HL-60/S4 (cell line): Measurements from ENCODE around the gene DCLK1.

Experiments
- in situ Hi-C: fragments of 300-500 bp; cut with MboI; formaldehyde crosslinking; loops from 2 replicates; pipeline ENCODE4 v1.14.3; 2022; ENCODE audit warnings: low sequenced_read_pairs

Gene DCLK1

DNA sequence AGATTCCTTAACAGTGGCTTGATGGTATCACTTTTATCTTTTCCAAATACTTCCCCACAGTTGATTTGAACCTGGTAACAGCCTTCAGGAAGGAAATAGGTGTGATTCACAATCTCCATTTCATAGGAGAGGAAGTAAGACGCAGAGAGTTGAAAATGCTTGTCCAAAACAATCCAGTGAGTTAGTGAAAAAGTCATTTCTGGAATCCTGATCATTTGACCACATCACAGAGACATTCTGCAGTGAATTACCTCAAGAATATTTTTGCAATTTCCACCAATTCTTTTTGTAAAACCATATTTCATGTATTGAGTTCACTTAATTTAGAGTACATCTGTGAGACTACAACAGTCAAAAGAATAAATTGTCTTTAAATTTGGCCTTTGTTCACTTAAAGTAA, 292.8 kb downstream of the DCLK1 start:
- in situ Hi-C loops: no loop called here

DNA sequence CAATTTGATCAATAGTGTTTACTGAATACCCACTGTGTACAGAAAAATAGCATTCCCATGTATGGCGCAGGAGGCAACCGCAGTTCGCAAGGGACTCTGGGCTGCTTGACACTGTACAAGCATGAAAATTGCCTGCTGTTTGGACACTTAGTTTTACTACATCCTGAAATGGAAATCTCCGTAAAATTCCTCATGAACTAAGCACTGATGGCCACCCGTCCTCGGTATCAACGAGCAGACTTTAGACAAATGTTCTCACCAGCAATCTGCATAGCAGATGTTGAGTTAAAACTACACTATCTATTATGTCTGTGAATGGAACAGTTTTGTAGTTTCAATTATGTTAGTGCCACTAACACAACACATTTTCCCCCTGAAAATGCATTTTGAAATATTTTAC, 294.7 kb downstream of the DCLK1 start:
- in situ Hi-C loops: no loop called here

DNA sequence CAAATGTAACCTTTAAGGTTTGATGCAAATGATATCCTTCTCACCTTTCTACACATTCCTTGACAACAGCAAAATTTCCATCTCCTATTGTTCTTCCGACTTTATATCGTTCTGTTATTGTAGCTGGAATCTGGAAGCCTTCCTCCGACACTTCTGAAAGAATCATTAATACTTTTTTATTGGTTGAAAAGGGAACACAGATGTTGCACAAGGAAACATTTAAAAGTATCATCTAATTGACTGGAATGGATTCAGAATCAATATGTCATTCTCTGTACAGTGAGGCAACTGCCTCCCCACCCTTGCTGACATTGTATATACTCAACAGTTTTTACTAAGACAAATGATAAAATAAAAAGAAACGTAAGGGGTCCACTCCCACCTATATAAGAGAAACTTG, 295.2 kb downstream of the DCLK1 start:
- in situ Hi-C loops: no loop called here

DNA sequence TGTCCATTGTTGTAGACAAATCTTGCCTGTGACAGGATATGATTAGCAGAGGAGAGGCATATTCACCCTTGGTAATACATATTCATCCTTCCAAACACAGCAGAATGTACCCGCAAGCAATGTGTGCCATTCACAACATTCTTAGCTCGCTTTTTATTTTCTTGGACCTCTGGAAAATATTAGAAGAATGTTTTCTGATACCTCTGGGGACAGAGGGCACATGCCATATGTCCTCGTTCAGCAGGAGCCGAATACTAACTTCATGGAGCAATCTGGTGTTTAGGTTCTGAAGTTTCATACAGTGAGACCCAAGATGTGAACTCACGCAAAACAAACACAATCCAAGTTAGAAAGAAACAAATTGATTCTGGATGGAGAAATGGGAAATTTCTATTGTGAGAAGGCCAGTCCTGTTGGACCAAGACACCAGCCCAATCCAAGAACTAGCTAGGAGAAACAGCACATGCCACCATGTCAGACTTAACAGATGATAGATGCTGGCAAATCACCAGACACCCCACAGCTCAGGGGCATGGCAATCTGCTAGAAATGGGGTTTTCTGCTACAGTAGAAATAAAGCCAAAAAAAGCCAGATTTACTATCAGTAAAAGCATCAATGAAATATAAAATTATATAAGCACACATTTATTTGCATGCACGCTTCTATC, 297.4 kb downstream of the DCLK1 start:
- in situ Hi-C loops: no loop called here

DNA sequence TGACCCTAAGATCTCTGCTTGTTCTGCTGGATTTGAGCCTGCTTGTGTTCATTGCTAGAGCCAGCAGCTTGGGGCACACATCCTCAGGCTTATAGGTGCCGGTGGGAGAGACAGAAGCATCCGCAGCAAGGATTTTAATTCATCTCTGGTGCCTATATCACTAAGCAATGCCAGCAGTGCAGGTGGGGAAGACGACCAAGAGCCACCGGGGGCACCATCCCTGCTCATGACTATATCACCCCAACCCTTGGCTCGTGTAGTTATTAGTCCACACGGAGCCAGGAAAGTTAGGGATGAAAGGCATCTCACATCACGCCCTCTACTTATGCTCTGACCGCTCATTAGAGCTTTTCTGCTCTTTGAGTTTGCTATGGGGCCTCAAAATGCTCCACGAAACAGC, 298.2 kb downstream of the DCLK1 start:
- in situ Hi-C loops: no loop called here

DNA sequence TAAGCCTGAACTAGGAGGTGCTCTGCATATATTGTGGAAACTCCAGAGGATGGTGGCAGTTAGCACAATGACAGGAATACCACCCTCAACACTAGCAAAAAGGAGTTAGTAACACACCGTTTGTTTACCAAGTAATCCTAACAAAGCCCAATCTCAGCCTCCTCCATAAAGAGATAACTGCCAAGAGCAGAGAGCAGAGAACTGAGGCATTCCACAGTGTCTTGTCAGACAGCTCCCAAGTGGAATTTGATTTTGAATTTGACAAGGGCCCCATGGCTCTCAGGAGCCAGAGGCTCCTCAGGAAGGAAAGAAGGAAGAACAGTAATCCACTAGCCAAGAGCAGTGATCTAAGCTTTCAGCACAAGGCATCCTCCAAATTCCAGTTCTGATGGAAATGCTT, 298.6 kb downstream of the DCLK1 start:
- in situ Hi-C loops: no loop called here

DNA sequence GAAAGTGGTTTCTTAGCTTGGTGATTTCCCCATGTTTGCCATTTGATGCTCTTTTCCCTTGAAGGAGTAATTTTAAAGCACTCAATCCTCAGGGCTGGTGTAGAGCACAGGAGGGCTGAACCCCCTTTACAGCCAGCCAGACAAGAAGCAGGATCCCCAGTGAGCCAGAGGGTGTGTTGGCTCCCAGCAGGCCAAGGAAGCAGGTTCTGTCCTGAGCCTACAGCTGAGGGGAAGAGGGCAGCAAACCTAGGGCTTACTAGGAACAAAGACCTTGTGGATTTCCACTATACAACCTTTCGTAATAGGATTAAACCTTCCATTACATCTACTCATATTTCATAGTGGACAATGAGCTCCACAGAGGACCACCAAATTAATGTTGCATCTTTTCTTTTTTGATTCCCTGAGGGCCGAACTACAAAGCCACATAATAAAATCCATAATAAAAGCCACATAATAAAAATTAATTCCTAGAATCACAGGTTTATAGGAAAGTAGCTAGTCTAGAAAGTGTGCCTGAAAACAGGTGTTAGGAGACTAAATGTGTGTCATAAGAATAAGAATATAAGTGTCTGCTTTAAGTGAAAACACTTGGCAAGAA, 300.2 kb downstream of the DCLK1 start:
- in situ Hi-C loops: no loop called here

DNA sequence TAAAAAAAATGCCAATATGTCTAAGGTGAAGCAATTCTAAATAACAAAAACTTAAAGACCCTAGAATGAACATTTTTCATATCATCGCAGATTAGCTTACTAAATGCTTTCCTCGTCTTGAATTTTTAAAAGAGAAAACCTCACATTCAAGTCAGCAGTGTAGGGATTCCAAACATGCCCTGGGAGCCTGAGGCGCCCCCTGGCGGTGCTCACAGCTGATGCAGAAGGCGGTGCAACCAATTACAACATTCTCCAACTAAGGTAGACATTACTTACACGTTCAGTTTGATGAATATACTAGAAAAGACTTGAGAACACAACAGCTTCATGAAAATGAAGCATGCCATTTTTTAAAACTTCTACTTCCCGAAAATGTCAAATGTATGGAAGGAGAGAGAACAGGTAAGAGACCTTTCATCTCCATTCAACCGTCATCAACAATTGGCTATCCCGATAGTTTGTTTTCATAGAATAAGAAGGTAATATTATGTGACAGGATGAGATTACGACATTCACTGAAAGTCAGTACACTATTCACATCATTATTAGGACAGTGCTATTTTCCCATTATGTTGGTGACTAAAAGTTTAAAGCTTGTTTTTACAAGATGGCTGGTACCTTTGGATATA, 304.4 kb downstream of the DCLK1 start:
- in situ Hi-C loops: no loop called here

DNA sequence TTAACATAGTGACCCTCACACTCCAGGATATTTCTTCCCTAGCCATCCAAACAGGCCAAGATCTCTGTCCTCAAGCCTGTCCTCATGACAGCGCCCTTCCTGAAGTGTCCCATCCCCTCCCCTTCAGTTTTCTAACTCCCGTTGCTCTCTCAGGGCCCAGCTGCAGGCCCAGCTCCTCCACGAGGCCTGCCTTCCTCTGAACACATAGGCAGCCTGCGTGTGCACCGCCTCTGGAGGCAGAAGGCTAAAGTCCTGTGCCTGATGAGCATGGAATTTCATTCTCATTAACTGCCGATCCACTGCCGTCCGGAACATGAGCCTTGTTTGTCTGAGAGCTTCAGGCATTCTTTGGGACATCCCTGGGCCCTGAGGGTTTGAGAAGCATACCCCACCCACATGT, 306.4 kb downstream of the DCLK1 start:
- in situ Hi-C loops: no loop called here

DNA sequence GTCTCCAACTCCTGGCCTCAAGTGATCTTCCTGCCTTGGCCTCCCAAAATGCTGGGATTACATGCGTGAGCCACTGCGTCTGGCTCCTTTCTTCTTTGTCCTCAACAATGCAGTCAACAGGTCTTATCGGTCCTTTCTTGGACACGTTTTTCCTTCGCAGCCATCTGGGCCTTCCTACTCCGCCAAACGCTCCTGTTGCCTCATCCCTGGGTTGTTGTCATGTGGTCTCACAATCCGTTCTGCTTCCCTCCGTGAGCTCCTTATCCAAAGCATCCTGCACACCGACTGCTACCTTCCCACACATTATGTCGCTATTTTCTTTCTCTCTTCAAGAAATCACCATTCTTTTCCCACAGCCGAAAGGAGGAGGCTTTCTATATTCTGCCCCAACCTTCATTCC, 306.8 kb downstream of the DCLK1 start:
- in situ Hi-C loops: no loop called here

DNA sequence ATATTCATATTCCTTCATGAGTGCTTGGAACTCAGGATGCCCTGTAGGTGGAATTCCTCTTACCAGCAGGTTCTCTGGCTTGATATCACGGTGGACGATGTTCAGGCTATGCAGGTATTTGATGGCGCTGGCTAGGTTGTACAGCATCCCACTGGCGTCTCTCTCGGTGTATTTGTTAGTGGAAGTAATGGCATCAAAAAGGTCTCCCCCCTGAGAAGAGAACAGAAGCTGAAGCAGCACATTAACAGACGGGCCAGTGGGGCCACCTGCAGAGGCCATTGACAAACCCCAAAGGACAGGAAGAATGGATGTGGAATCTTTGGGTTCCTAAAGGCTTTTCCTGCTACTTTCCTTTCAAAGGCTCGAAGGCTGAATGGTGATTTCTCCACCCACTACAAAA, 308.5 kb downstream of the DCLK1 start:
- in situ Hi-C loops: no loop called here

DNA sequence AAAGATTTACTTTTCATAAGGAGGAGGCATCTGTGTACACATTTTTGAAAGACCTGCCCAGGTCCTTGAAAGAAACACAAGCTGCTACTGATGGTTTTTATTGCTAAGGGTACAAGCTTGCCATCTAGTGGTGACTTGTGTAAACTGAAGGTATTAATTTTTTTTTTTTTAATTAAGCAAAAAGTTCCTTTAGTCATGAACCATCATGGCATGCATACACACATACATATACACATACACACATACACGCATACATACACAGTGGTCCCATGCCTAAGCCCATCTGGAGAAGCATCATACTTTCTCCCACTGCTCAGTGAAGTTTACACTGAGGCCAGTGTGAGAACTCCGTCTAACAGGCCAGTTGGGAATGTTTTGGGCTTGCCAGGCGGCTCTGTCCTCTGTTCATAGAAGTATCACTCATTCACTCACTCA, 312.5 kb downstream of the DCLK1 start:
- in situ Hi-C loops: no loop called here

DNA sequence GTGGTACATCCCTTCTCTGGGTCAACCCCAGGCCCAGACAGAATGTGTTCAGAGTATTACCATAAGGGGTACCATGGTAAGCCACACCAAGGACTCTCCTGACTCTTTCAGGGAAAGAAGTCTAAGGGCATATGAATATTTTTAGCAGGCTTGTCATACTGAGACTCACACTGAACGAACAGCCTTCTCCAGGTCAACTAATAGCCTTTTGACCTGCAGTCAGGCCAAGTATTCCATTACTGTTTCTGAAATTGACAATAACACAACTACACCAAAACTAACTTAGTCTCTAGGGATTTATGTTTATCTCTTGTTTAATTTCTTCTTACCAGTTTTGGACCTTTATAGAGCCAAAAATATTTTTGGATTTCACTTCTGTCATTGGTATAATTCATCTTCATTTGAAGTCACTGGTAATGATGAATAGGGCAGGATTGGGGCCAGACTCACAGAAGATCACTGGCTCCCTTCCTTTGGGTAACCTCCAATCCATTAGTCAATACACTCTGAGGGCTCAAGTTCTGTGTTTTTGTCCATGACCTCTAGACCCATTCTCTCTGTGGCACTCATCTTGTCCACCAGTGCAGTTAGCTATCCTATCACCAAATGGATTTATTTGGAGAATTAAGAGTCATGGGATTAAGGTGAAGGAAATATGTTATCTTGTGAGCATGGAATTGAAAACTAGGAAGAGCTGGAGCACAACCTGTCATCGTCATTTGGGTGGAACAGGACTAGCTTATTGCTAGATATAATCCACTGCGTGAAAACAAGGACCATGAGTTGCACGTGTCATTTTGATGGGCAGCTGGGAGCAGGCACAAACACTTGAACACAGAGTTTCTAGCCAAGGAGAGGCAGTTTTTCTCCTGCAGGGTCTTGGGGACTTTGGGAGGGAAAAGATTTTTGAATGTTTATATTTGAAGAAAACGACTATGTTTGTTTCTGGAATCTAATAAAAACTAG, 313.3 kb downstream of the DCLK1 start:
- in situ Hi-C loops: no loop called here

DNA sequence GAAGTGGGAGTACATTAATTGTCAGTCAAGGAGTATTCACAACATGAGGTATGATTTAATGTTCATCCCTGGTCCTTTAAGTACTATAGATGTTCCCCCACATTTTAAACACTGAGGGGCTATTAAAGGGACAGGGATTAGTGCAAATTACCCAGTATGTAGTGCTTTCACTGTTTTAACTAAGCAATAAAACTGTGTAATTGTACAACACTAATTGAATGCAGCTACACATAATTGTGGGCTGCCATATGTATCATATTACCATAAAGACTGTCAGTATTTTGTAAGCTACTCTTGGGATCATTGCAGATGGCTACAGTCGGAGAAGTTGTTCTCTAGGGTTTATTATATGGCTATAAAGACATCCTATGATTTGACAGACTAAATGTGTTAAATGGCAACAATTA, 316.6 kb downstream of the DCLK1 start:
- in situ Hi-C loops: no loop called here

DNA sequence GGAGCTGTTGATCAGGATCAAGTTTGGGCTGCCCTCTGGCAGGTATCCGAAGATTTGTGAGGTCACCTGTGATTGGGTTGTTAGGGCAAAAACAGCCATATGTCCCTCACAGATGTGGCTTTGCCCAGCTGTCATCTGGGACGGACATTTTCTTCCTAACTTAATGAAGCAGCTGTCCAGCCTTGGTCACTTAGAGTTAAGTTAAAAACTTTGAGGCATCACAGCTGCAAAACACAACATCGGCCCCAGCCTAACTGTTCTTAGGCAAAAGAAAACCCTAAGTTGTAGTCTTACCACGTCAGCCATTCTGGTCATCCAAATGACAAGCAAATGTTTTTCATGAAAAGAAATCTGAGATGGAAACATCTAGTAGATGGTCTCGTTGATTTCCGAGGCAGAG, 318.4 kb downstream of the DCLK1 start:
- in situ Hi-C loops: no loop called here

DNA sequence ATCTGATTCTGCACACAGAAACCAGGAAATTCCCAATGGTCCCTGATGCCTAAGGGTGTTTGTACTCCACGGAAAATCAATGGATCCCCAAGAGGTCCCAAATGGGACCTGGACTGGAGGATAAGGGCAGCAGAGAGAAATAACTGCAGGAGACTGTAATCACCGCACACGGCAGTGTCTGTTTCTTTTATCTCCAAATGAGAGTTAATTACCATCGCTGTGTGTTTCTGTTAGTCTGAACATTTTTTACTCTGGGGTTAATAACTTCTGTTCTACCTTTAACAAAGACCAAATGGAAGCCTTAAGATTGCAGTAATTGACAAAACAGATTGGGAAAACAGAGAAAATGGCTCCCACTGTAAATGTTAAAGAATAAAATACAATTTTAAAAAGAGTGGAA, 320.9 kb downstream of the DCLK1 start:
- in situ Hi-C loops: no loop called here

DNA sequence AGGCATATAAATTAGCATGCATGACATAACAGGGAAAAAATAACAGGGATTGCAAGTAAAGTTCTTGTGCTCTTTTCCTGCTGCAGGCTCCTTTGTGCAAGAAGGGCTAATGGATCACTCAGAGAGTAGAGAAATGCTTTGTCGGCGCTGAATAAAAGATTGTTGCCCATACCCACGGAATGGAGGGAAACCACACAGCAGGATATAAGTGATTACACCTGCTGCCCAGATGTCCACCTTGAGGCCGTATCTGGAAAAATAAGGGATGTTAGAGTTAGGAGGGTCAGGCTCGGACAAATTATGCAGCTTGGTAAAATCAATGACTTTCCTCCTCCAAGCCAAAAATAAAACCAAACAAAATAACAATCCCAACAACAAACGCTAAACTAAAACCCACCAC, 322.3 kb downstream of the DCLK1 start:
- in situ Hi-C loops: no loop called here

DNA sequence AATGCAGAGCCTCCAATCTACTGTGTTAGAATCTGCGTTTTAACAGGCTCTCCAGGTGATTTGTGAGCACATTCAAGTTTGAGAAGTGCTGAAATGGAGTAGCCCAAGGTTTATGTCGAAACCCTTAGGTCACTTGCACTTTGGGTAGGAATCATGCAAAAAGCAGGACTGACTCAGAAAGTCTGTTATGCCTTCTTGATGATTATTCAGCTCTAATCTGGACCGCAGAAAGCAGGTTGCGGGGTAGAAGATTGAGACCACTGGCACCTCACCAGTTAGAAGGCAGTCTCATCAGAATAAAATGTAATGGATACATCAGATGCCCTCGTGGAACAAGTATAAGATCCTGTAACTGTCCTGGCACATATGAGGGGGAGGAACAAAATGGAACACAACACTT, 326.3 kb downstream of the DCLK1 start:
- in situ Hi-C loops: no loop called here

DNA sequence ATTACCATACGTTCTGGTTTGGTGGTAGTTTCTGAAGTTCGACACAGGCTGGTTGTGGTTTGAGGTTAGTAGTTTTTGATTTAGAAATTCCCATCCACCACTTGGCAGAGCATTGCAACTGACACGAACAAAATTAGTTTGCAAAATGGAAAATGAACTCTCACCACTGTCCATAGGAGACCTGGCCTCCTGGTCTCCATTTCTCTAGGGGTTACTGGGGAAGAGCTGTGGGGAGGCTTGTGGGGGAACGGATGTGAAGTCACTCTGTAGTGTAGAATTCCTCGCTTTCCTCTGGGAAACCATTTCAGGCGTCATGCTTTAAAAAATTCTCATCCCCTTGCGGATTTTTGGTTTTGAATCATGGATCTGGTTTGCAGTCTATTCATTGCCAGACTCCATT, 333.2 kb downstream of the DCLK1 start:
- in situ Hi-C loops: no loop called here

DNA sequence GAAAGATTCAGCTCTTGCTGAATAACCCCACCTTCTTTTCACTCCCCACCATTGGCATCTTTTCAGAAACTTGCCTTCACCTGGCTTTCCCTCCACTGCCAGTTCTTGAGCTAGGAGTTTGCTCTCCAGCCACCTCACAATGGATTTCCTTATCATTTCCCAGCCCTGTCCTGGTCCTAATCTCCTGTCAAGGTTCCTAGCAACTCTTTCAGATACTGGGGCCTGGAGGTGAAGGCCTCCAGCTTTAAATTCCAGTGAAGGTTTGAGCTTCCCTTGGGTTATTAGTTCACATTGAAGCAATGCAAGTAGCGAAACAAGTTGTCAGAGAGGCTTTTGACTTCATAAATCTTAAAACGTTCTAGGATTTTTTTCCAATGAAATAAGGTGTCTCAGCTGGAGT, 333.9 kb downstream of the DCLK1 start:
- in situ Hi-C loops: no loop called here

DNA sequence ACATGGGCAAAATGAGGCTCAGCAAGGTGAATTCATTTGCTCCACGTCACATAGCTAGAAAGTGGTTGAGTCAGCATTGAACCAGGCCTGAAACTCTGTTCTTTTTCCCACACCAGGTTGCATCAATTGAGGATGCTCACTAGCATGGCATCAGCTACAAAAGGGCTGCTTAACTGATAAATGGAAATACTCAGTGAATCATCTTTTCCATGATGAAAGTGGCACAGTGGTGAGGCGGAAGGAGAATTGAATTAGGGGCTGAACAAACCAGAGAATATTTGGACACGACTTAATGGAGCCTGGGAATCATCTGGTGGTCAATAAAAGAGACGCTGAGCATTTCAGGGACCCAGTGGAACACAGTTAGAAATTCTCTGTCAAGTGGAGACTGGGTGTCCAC, 334.6 kb downstream of the DCLK1 start:
- in situ Hi-C loops: no loop called here
